Measurements from ENCODE around the gene MTX1.

GRCh38 chr1:155228096-155228427, 19.6 kb downstream of the MTX1 start:
- TF ChIP-seq POLR2A (IDR thresholded peaks at IDR 0.05; ENCODE audit: borderline replicate concordance, extremely low read depth, insufficient read depth, insufficient read length) (no peak), ZNF274 (IDR thresholded peaks at IDR 0.05; ENCODE audit: low read depth, low read length) (no peak), CTCF (IDR thresholded peaks at IDR 0.05 in 2 of 3, conservative IDR thresholded peaks at IDR 0.05 in 1 of 3; ENCODE audit: borderline replicate concordance in 1 of 3, insufficient read depth in 1 of 3, low read depth in 2 of 3, low read length in 2 of 3) (no peak)
